HepG2 (cell line): ENCODE data around the gene ZNF221. TPM values are rescaled to one million over a fixed set of nuclear protein-coding genes. Genes with fewer than 3 reads are reported as not detected.
A peak's percentile ranks its signal among the peaks of the same experiment; 100 is the strongest.

Experiments
- DMAP1 ChIP-seq: IDR thresholded peaks from 2 replicates; pipeline ENCODE4 v1.6.1; 2016
- ELF4 ChIP-seq: sonication (generic); formaldehyde crosslinking; IDR thresholded peaks from 2 replicates; pipeline ENCODE4 v1.5.0; 2020; ENCODE audit warnings: missing genetic modification reagents, mild to moderate bottlenecking, moderate library complexity, borderline replicate concordance
- ETV5 ChIP-seq: IDR thresholded peaks from 2 replicates; pipeline ENCODE4 v1.6.1; 2018; ENCODE audit warnings: missing biosample characterization, missing genetic modification reagents, inconsistent platforms, borderline replicate concordance
- FOXJ3 ChIP-seq: sonication (generic); formaldehyde crosslinking; IDR thresholded peaks from 2 replicates; pipeline ENCODE4 v1.4.0; 2020; ENCODE audit warnings: missing genetic modification reagents, mild to moderate bottlenecking, borderline replicate concordance
- IKZF1 ChIP-seq: fragments of 450-650 bp; IDR thresholded peaks from 2 replicates; pipeline ENCODE4 v1.7.1; 2016
- ISL2 ChIP-seq: sonication (generic); formaldehyde crosslinking; IDR thresholded peaks from 2 replicates; pipeline ENCODE4 v1.5.0; 2020; ENCODE audit warnings: missing genetic modification reagents
- MTF1 ChIP-seq: sonication (generic); formaldehyde crosslinking; IDR thresholded peaks from 2 replicates; pipeline ENCODE4 v1.5.0; 2020; ENCODE audit warnings: missing genetic modification reagents
- NAIF1 ChIP-seq: sonication (generic); formaldehyde crosslinking; IDR thresholded peaks from 2 replicates; pipeline ENCODE4 v1.5.0; 2020; ENCODE audit warnings: mild to moderate bottlenecking, missing genetic modification reagents, borderline replicate concordance
- PHF21A ChIP-seq: sonication (generic); formaldehyde crosslinking; IDR thresholded peaks from 2 replicates; pipeline ENCODE4 v1.5.0; 2020; ENCODE audit warnings: mild to moderate bottlenecking, missing genetic modification reagents
- RBM39 ChIP-seq: fragments of 200-400 bp; formaldehyde crosslinking; IDR thresholded peaks from one replicate; pipeline ENCODE4 v1.6.1; 2018; ENCODE audit warnings: antibody characterized with exemption, mild to moderate bottlenecking, low read depth, low read length; ENCODE audit not compliant: poor library complexity, severe bottlenecking
- RFX3 ChIP-seq: IDR thresholded peaks from 2 replicates; pipeline ENCODE4 v1.6.1; 2016; ENCODE audit warnings: missing biosample characterization, missing genetic modification reagents
- TBL1XR1 ChIP-seq: fragments of 150-350 bp; IDR thresholded peaks from 2 replicates; pipeline ENCODE4 v1.6.1; 2014; ENCODE audit warnings: borderline replicate concordance, low read length; ENCODE audit not compliant: partially characterized antibody
- TBX2 ChIP-seq: sonication (generic); formaldehyde crosslinking; IDR thresholded peaks from 2 replicates; pipeline ENCODE4 v1.5.0; 2020; ENCODE audit warnings: missing genetic modification reagents, mild to moderate bottlenecking, borderline replicate concordance
- TEAD2 ChIP-seq: sonication (generic); formaldehyde crosslinking; IDR thresholded peaks from 2 replicates; pipeline ENCODE4 v1.9.0; 2021; ENCODE audit warnings: missing genetic modification reagents
- TEAD3 ChIP-seq: optimal IDR thresholded peaks from 2 replicates; pipeline ENCODE3; 2016; ENCODE audit warnings: borderline replicate concordance
- ZEB1 ChIP-seq: IDR thresholded peaks from 2 replicates; pipeline ENCODE4 v1.6.1; 2012; ENCODE audit warnings: mild to moderate bottlenecking, low read depth, inconsistent platforms; ENCODE audit not compliant: insufficient replicate concordance
- ZNF432 ChIP-seq: sonication (generic); formaldehyde crosslinking; IDR thresholded peaks from 2 replicates; pipeline ENCODE4 v1.5.0; 2020; ENCODE audit warnings: missing genetic modification reagents, mild to moderate bottlenecking, borderline replicate concordance
- ZNF572 ChIP-seq: sonication (generic); formaldehyde crosslinking; IDR thresholded peaks from 2 replicates; pipeline ENCODE4 v1.5.1; 2020; ENCODE audit warnings: mild to moderate bottlenecking, missing genetic modification reagents
- ZNF629 ChIP-seq: sonication (generic); formaldehyde crosslinking; conservative IDR thresholded peaks from 2 replicates; pipeline ENCODE4 v1.5.0; 2020; ENCODE audit warnings: missing genetic modification reagents
- polyA plus RNA-seq, 8 experiments: library from polyadenylated mRNA; depleted of rRNA in 3 of 8; stranded (reverse) in 7 of 8; unstranded in 1 of 8; fragments of >200 nt; fragmentation: Illumina TruSeq in 4 of 8; extraction: Trizol in 4 of 8; gene quantifications; 2 replicates each; pipeline versions ENCODE4 v1.2.1 to v1.2.3, GENCODE V29; 2011 to 2016; ENCODE audit warnings: low read depth in 4 of 8, missing spikeins in 1 of 8, mixed read lengths in 1 of 8; ENCODE audit not compliant: insufficient read depth in 1 of 8
- total RNA-seq, 5 experiments: library from RNA; depleted of rRNA; stranded (reverse); fragments of >200 nt; fragmentation: Illumina TruSeq; extraction: Trizol; gene quantifications; 2 replicates each; pipeline ENCODE4 v1.2.3, GENCODE V29; 2016; ENCODE audit warnings: low read depth in 1 of 5
- TF ChIP-seq, protein P1 (sequence below): sonication (generic); formaldehyde crosslinking; IDR thresholded peaks from 2 replicates; pipeline ENCODE4 v1.5.0; 2020; ENCODE audit warnings: missing genetic modification reagents
- TF ChIP-seq, protein P2 (sequence below): sonication (generic); formaldehyde crosslinking; IDR thresholded peaks from 2 replicates; pipeline ENCODE4 v1.4.0; 2020; ENCODE audit warnings: mild to moderate bottlenecking, missing genetic modification reagents
- TF ChIP-seq, protein P3 (sequence below): sonication (generic); formaldehyde crosslinking; IDR thresholded peaks from 2 replicates; pipeline ENCODE4 v1.4.0; 2020; ENCODE audit warnings: missing genetic modification reagents
- TF ChIP-seq, protein P4 (sequence below): sonication (generic); formaldehyde crosslinking; IDR thresholded peaks from 2 replicates; pipeline ENCODE4 v1.5.1; 2020; ENCODE audit warnings: mild to moderate bottlenecking, missing genetic modification reagents

Gene ZNF221
- total and polyA plus RNA-seq, 2 of the 13 experiments (the other 11 are each of a cell fraction or from before 2014, with no cell fraction given), result 0.48 to 3.4 TPM

DNA sequence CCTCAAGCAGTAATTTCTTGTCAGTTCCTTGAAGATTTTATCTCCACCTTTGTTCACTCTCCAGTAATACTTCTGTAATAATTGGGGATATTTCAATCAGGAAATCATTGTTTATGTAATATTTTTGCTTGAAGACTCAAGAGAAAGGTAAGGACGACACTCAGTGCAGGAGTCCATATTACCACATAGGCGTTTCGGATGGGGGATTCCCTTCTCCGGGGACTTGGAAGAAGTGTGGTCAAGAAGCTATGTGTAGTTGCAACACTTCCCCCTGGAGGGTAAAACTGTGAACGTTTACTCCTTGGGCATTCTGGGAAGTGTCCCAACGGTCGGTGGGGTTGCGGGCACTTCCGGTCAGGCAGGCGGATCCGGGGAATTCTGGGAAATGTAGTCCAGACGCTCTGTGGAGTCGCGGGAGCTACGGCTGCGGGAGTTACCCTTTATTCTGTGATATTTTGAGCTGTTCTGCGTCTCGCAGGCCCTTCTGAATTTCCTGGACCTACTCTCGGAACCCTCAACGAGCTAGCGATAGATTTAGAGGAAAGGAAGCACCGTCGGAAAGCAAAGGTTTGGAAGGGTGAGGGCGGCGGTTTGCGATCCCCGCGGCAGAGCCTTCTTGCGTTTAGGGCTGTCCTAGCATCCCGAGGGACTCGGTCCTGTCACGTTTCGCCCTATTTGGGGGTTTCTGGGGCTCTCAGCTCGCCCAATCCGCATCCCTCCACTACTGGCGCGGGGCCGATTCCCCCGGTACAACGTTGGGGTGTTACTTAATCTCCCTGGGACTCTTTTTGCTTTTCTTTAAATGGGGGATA is at the start of gene ZNF221 (continued):
- TF ChIP-seq NAIF1 (CRISPR knock-in tag) (0 out of 2 replicates have a peak, but pooled peaks have one; percentile 54), IKZF1 (no peak), DMAP1 (CRISPR knock-in tag) (peak; percentile 71; the same call in 1 of the 2 replicates), ZNF629 (CRISPR knock-in tag) (no peak), ZEB1 (no peak), ELF4 (CRISPR knock-in tag) (0 out of 2 replicates have a peak, but pooled peaks have one; percentile 43), RFX3 (CRISPR knock-in tag) (no peak), TBL1XR1 (no peak), MTF1 (CRISPR knock-in tag) (no peak), FOXJ3 (CRISPR knock-in tag) (0 out of 2 replicates have a peak, but pooled peaks have one; percentile 19), TBX2 (CRISPR knock-in tag) (peak; percentile 46; the same call in 1 of the 2 replicates), ZNF572 (CRISPR knock-in tag) (0 out of 2 replicates have a peak, but pooled peaks have one; percentile 43), ETV5 (CRISPR knock-in tag) (peak; percentile 79), ISL2 (CRISPR knock-in tag) (no peak), PHF21A (CRISPR knock-in tag) (peak; percentile 69), ZNF432 (no peak), RBM39 (no peak), TEAD3 (CRISPR knock-in tag) (peak; percentile 68), TEAD2 (CRISPR knock-in tag) (no peak)
- TF ChIP-seq, protein P1, sequence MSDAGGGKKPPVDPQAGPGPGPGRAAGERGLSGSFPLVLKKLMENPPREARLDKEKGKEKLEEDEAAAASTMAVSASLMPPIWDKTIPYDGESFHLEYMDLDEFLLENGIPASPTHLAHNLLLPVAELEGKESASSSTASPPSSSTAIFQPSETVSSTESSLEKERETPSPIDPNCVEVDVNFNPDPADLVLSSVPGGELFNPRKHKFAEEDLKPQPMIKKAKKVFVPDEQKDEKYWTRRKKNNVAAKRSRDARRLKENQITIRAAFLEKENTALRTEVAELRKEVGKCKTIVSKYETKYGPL (CRISPR knock-in tag), result no peak
- TF ChIP-seq, protein P2, sequence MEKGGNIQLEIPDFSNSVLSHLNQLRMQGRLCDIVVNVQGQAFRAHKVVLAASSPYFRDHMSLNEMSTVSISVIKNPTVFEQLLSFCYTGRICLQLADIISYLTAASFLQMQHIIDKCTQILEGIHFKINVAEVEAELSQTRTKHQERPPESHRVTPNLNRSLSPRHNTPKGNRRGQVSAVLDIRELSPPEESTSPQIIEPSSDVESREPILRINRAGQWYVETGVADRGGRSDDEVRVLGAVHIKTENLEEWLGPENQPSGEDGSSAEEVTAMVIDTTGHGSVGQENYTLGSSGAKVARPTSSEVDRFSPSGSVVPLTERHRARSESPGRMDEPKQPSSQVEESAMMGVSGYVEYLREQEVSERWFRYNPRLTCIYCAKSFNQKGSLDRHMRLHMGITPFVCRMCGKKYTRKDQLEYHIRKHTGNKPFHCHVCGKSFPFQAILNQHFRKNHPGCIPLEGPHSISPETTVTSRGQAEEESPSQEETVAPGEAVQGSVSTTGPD (CRISPR knock-in tag), result no peak
- TF ChIP-seq, protein P3, sequence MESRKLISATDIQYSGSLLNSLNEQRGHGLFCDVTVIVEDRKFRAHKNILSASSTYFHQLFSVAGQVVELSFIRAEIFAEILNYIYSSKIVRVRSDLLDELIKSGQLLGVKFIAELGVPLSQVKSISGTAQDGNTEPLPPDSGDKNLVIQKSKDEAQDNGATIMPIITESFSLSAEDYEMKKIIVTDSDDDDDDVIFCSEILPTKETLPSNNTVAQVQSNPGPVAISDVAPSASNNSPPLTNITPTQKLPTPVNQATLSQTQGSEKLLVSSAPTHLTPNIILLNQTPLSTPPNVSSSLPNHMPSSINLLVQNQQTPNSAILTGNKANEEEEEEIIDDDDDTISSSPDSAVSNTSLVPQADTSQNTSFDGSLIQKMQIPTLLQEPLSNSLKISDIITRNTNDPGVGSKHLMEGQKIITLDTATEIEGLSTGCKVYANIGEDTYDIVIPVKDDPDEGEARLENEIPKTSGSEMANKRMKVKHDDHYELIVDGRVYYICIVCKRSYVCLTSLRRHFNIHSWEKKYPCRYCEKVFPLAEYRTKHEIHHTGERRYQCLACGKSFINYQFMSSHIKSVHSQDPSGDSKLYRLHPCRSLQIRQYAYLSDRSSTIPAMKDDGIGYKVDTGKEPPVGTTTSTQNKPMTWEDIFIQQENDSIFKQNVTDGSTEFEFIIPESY, result peak; percentile 50
- TF ChIP-seq, protein P4, sequence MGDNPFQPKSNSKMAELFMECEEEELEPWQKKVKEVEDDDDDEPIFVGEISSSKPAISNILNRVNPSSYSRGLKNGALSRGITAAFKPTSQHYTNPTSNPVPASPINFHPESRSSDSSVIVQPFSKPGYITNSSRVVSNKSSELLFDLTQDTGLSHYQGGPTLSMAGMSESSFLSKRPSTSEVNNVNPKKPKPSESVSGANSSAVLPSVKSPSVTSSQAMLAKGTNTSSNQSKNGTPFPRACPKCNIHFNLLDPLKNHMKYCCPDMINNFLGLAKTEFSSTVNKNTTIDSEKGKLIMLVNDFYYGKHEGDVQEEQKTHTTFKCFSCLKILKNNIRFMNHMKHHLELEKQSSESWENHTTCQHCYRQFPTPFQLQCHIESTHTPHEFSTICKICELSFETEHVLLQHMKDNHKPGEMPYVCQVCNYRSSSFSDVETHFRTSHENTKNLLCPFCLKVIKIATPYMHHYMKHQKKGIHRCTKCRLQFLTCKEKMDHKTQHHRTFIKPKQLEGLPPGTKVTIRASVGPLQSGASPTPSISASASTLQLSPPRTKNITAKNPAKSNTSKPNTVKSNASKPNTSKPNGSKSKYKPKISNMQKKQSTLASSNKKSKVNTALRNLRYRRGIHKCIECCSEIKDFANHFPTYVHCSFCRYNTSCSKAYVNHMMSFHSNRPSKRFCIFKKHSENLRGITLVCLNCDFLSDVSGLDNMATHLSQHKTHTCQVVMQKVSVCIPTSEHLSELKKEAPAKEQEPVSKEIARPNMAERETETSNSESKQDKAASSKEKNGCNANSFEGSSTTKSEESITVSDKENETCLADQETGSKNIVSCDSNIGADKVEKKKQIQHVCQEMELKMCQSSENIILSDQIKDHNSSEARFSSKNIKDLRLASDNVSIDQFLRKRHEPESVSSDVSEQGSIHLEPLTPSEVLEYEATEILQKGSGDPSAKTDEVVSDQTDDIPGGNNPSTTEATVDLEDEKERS (CRISPR knock-in tag), result 0 out of 2 replicates have a peak, but pooled peaks have one; percentile 44
